Right lobe of liver (tissue), 4 donors: Measurements from ENCODE around the gene GNAL.

ENCODE experiments used
- POLR2A ChIP-seq: fragments of 450-650 bp; IDR thresholded peaks from one replicate; pipeline ENCODE4 v1.6.1; 2017; ENCODE audit warnings: antibody characterized with exemption, mild to moderate bottlenecking
- TF ChIP-seq, protein P1 (sequence below), 4 donors: fragments of 200-600 bp in 3 of 4; fragments of 450-650 bp in 1 of 4; IDR thresholded peaks; one replicate each; pipeline versions ENCODE4 v1.5.1 to v1.8.0; 2016 to 2022; ENCODE audit warnings: antibody characterized with exemption in 4 of 4, mild to moderate bottlenecking in 2 of 4
- donor health status: DM: no; HTN: no; CAD: no.
- donor health status: DM: no; HTN: no; CAD: no.
- donor health status: DM: no; HTN: yes; CAD: no.

DNA sequence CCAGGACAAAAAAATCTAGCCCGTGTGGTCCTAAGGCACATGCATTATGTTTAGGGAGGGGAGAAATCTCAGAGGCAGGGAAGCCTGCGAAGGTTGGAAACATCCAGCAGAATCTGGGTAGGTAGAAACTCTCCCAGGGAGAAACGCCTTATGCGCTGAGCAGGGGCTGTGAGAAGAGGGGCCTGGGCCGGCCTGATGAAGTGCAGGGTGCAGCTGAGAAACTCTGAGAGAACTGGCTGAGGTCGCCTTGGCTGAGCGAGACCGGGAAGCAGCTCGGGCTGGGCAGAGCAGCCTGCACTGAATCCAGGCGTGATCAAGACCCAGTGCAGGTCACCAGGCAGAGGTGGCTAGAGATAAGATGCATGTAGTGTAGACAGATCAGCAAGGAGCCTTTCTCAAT, 177.3 kb downstream of the GNAL start:
- TF ChIP-seq, protein P1, sequence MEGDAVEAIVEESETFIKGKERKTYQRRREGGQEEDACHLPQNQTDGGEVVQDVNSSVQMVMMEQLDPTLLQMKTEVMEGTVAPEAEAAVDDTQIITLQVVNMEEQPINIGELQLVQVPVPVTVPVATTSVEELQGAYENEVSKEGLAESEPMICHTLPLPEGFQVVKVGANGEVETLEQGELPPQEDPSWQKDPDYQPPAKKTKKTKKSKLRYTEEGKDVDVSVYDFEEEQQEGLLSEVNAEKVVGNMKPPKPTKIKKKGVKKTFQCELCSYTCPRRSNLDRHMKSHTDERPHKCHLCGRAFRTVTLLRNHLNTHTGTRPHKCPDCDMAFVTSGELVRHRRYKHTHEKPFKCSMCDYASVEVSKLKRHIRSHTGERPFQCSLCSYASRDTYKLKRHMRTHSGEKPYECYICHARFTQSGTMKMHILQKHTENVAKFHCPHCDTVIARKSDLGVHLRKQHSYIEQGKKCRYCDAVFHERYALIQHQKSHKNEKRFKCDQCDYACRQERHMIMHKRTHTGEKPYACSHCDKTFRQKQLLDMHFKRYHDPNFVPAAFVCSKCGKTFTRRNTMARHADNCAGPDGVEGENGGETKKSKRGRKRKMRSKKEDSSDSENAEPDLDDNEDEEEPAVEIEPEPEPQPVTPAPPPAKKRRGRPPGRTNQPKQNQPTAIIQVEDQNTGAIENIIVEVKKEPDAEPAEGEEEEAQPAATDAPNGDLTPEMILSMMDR (IDR thresholded peaks at IDR 0.05) = no peak
- TF ChIP-seq POLR2A = no peak
